ENCODE data around the gene CCDC78. TPM values are rescaled to one million over a fixed set of nuclear protein-coding genes. Genes with fewer than 3 reads are reported as not detected.

The CCDC78 gene
- total RNA-seq, 1 experiment from 2014 or later = 10.0 TPM

GRCh38 chr16:772959-773358, 46.7 kb upstream of the CCDC78 start:
- CTCF ChIA-PET = interaction anchor here (0.7 kb wide), 3 partner anchors 12 to 429 kb away, joined by 4 to 5 read pairs (median 5); no protein-coding TSS in a partner anchor

GRCh38 chr16:770411-770810, 44.2 kb upstream of the CCDC78 start:
- H3K4me3 Mint-ChIP-seq (ENCODE audit: low read depth, unreplicated experiment) = no peak overlapping the region
- TF ChIP-seq CTCF (IDR thresholded peaks at IDR 0.05; ENCODE audit: unreplicated experiment) = no peak
- peaks cover 23% of the 10 kb centered on the region for H3K27me3 Mint-ChIP-seq (ENCODE audit: unreplicated experiment)
- H3K36me3 Mint-ChIP-seq (ENCODE audit: insufficient read depth, unreplicated experiment) = peaks cover 4% of the 10 kb centered on the region
- CTCF ChIA-PET = no interaction called here
- H3K4me1 Mint-ChIP-seq (ENCODE audit: low read depth, unreplicated experiment) = no peaks in the 10 kb centered on the region
- no peak overlapping the region for H3K27ac Mint-ChIP-seq (ENCODE audit: unreplicated experiment)
- DNase-seq = no peak
- no TSS peak for BruUV-seq (replicated peaks)
- intact Hi-C loops (cut with micrococcal nuclease; ENCODE audit: unreplicated experiment) = no loop called here
- no peaks in the 10 kb centered on the region for H3K9me3 Mint-ChIP-seq (ENCODE audit: low read depth, unreplicated experiment)

More at GRCh38 chr16:772959-773358, 46.7 kb upstream of the CCDC78 start:
- Mint-ChIP-seq H3K4me1 (ENCODE audit: low read depth, unreplicated experiment) (peaks cover 6% of the 10 kb centered on the region), H3K9me3 (ENCODE audit: low read depth, unreplicated experiment) (no peaks in the 10 kb centered on the region), H3K27me3 (ENCODE audit: unreplicated experiment) (peaks cover 38% of the 10 kb centered on the region), H3K36me3 (ENCODE audit: insufficient read depth, unreplicated experiment) (peaks cover 4% of the 10 kb centered on the region), H3K4me3 (ENCODE audit: low read depth, unreplicated experiment) (no peak overlapping the region), H3K27ac (ENCODE audit: unreplicated experiment) (no peak overlapping the region)
- DNase-seq = no peak
- intact Hi-C loops (cut with micrococcal nuclease; ENCODE audit: unreplicated experiment) = no loop called here
- BruUV-seq (replicated peaks) = no TSS peak
- TF ChIP-seq CTCF (IDR thresholded peaks at IDR 0.05; ENCODE audit: unreplicated experiment) = no peak

- DNase-seq = no peak
- Mint-ChIP-seq H3K9me3 (ENCODE audit: low read depth, unreplicated experiment) (no peaks in the 10 kb centered on the region), H3K27ac (ENCODE audit: unreplicated experiment) (no peak overlapping the region), H3K4me1 (ENCODE audit: low read depth, unreplicated experiment) (no peaks in the 10 kb centered on the region), H3K36me3 (ENCODE audit: insufficient read depth, unreplicated experiment) (peaks cover 4% of the 10 kb centered on the region), H3K27me3 (ENCODE audit: unreplicated experiment) (peaks cover 21% of the 10 kb centered on the region), H3K4me3 (ENCODE audit: low read depth, unreplicated experiment) (no peak overlapping the region)
- no TSS peak for BruUV-seq (replicated peaks)
- TF ChIP-seq CTCF (IDR thresholded peaks at IDR 0.05; ENCODE audit: unreplicated experiment) = no peak
- CTCF ChIA-PET = no interaction called here
- intact Hi-C loops (cut with micrococcal nuclease; ENCODE audit: unreplicated experiment) = no loop called here
Measured at GRCh38 chr16:769934-770333, 43.7 kb upstream of the CCDC78 start.

- intact Hi-C loops (cut with micrococcal nuclease; ENCODE audit: unreplicated experiment) = no loop called here
- no peaks in the 10 kb centered on the region for H3K4me1 Mint-ChIP-seq (ENCODE audit: low read depth, unreplicated experiment)
- TF ChIP-seq CTCF (IDR thresholded peaks at IDR 0.05; ENCODE audit: unreplicated experiment) = no peak
- peaks cover 4% of the 10 kb centered on the region for H3K36me3 Mint-ChIP-seq (ENCODE audit: insufficient read depth, unreplicated experiment)
- DNase-seq = no peak
- BruUV-seq (replicated peaks) = no TSS peak
- no peak overlapping the region for H3K27ac Mint-ChIP-seq (ENCODE audit: unreplicated experiment)
- CTCF ChIA-PET = no interaction called here
- H3K27me3 Mint-ChIP-seq (ENCODE audit: unreplicated experiment) = peaks cover 19% of the 10 kb centered on the region
- no peak overlapping the region for H3K4me3 Mint-ChIP-seq (ENCODE audit: low read depth, unreplicated experiment)
- H3K9me3 Mint-ChIP-seq (ENCODE audit: low read depth, unreplicated experiment) = no peaks in the 10 kb centered on the region
Measured at GRCh38 chr16:769184-769784, 43.0 kb upstream of the CCDC78 start.

Measured in Calu3 (cell line).